Epithelial cell of proximal tubule (primary cell): ENCODE results near the gene RIN3. TPM values are rescaled to one million over a fixed set of nuclear protein-coding genes. Genes with fewer than 3 reads are reported as not detected.

Source experiments
- DNase-seq: peaks from one replicate; pipeline ENCODE4 v3.0.0-alpha.2; 2011; ENCODE audit warnings: low read depth
- H3K4me3 ChIP-seq: 2 replicates; pipeline ENCODE4 v1.5.1; 2011; ENCODE audit warnings: low read depth, mild to moderate bottlenecking, low read length
- CTCF ChIP-seq: conservative IDR thresholded peaks from 2 replicates; pipeline ENCODE4 v1.5.1; 2012; ENCODE audit warnings: low read depth, mild to moderate bottlenecking, low read length
- total RNA-seq: library from RNA; depleted of rRNA; stranded (reverse); fragments of >200 nt; gene quantifications from 2 replicates; pipeline ENCODE4 v1.2.3, GENCODE V29; 2015

The RIN3 gene
- total RNA-seq, 1 donor from 2014 or later: 7.4 TPM

- TF ChIP-seq CTCF: no peak
- no peak overlapping the region for H3K4me3 ChIP-seq
These were observed 7.5 kb downstream of the RIN3 start for GRCh38 chr14:92521058-92521415.

GRCh38 chr14:92523752-92524151 lies 10.2 kb downstream of the RIN3 start:
- no peak for DNase-seq
- H3K4me3 ChIP-seq: no peak overlapping the region
- TF ChIP-seq CTCF: no peak

More at GRCh38 chr14:92521058-92521415, 7.5 kb downstream of the RIN3 start:
- no peak for DNase-seq

- DNase-seq: no peak
- no peak for TF ChIP-seq CTCF
These were observed 11.1 kb downstream of the RIN3 start for GRCh38 chr14:92524602-92525185.

GRCh38 chr14:92525322-92526095 lies 11.9 kb downstream of the RIN3 start:
- no peak overlapping the region for H3K4me3 ChIP-seq
- no peak for TF ChIP-seq CTCF
- DNase-seq: no peak

More at GRCh38 chr14:92524602-92525185, 11.1 kb downstream of the RIN3 start:
- H3K4me3 ChIP-seq: no peak overlapping the region

GRCh38 chr14:92527721-92528120 lies 14.1 kb downstream of the RIN3 start:
- TF ChIP-seq CTCF: no peak
- no peak overlapping the region for H3K4me3 ChIP-seq
- DNase-seq: no peak

GRCh38 chr14:92528486-92529100 lies 15.0 kb downstream of the RIN3 start:
- H3K4me3 ChIP-seq: no peak overlapping the region
- no peak for TF ChIP-seq CTCF
- DNase-seq: no peak
